Measurements from ENCODE around the gene ROBO1. TPM values are rescaled to one million over a fixed set of nuclear protein-coding genes. Genes with fewer than 3 reads are reported as not detected.

Gene ROBO1
- total RNA-seq, 4 donors from 2014 or later = 25.0 to 42.6 (median 35.7) TPM

DNA sequence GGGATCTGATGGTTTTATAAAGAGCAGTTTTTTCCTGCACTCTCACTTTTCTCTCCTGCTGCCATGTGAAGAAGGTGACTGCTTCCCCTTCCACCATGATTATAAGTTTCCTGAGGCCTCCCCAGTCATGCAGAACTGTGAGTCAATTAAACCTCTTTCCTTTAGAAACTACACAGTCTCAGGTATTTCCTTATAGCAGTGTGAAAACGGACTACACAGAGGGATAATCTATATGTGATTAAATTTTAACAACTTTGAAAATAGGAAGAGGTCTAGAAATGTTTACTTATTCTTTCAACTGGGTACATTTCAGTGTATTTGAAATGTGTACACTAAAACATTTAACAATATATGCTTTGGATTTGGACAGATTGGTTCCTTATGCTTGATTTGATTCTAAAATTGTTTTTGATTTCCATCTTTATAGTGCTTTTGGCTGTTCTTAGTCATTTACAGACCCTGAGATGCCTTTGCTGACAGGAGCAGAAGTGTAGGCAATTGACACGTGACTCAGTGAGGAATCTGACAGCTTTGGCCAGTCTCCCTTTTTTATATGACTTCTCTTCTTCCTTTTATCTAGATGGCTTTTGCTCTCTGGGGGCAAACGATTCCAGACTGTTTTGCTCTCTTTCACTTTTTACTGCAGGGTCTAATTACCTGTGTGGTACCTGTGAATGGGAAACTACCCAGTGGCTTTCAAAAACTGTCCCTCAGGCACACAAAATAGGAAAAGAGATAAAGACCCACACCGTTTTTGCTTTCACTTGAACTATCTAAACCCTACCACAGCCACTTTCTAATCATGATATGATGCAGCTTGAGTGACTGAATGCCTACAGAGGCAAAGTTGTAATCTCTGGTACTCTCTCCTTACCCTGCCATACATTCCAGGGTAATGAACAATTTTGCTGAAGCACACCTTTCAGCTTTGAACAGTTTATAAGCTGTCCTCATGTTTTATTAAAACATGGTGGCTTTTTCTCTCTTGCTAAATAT lies 422.6 kb downstream of the ROBO1 start:
- no peak for DNase-seq
- Histone ChIP-seq H3K4me1 (peaks cover 0 to 9% (median 2%) of the 10 kb centered on the region in 3 donors), H3K27ac (no peak overlapping the region), H3K27me3 (no peaks in the 10 kb centered on the region), H3K36me3 (no peaks in the 10 kb centered on the region), H3K9me3 (no peaks in the 10 kb centered on the region), H3K4me3 (no peak overlapping the region)
- 43 to 50% methylated on average over 4 of the region's 4 CpGs for WGBS, 2 donors
- intact Hi-C loops (cut with DNase I) = no loop called here
- TF ChIP-seq CTCF (IDR thresholded peaks at IDR 0.05) (no peak), POLR2A (IDR thresholded peaks at IDR 0.05) (no peak)

DNA sequence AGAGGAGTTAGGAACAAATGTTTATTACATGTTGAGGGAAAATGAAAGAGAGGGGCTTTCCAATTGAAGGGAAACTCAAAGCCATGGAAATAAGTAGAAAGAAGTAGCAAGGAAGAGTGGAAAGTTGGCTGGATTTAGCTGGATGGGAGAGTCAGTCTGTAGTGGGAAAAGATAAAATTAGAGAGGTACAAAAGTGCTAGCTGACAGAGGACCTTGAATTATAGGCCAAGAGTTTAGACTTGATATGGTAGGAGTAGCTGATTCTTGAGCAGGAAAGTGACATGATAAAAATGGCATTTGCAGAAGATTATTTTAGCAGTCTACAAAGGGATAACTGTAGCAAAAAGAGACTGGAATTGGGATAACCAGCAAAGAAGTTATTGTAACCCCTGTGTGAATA lies 425.8 kb downstream of the ROBO1 start:
- H3K4me3 ChIP-seq = no peak overlapping the region
- no peaks in the 10 kb centered on the region for H3K27me3 ChIP-seq
- H3K9me3 ChIP-seq = no peaks in the 10 kb centered on the region
- DNase-seq = no peak
- peaks cover 0 to 14% (median 3%) of the 10 kb centered on the region in 3 donors for H3K4me1 ChIP-seq
- TF ChIP-seq CTCF (IDR thresholded peaks at IDR 0.05) (no peak), POLR2A (IDR thresholded peaks at IDR 0.05) (no peak)
- no peak overlapping the region for H3K27ac ChIP-seq
- intact Hi-C loops (cut with DNase I) = no loop called here
- H3K36me3 ChIP-seq = no peaks in the 10 kb centered on the region

DNA sequence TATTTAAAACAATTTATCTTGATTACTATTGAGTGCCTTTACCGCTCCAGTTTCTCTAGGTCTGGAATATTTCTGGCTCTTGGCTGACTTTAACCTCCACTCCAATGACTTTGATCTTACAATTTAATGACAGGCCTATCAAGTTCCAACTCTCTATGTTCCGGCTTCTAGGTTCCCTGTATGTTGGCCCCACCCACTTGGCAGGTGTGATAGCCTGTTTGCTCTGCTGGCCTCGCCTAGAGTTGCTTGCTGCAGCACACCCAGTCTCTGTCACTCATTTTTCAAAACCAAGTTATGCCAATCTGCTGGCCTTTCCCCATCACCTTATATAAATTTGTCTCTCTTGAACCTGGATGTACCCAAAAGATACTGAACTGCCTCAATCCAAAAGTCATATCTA lies 428.0 kb downstream of the ROBO1 start:
- intact Hi-C loops (cut with DNase I) = no loop called here
- no peak for DNase-seq
- Histone ChIP-seq H3K27ac (peak overlapping the region in 3 of 4 donors; percentile 26 to 66 (median 47)), H3K36me3 (no peaks in the 10 kb centered on the region), H3K4me1 (peaks cover 0 to 14% (median 3%) of the 10 kb centered on the region in 3 donors), H3K4me3 (no peak overlapping the region), H3K27me3 (no peaks in the 10 kb centered on the region), H3K9me3 (no peaks in the 10 kb centered on the region)
- 30 to 58% methylated on average over 3 of the region's 3 CpGs for WGBS, 2 donors
- TF ChIP-seq CTCF (IDR thresholded peaks at IDR 0.05) (no peak), POLR2A (IDR thresholded peaks at IDR 0.05) (no peak)

DNA sequence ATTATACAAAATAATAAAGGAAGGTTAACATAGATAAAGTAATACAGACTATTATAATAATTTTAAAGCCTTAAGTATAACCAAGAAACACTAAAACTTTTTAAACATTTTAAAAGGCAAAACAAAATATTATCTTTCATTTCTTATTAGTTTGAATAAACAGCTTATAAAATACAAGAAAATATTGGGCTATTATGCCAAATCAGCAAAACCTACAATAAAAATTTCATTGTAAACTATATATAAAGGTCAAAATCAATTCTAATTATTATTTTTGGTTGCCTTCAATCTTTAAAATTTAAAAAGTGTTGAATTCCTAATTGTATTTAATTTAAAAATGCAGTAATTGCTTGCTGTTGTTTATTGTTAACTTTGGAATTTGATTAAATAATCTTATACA lies 430.0 kb downstream of the ROBO1 start:
- Histone ChIP-seq H3K27me3 (no peaks in the 10 kb centered on the region), H3K4me1 (peaks cover 0 to 14% (median 3%) of the 10 kb centered on the region in 3 donors), H3K27ac (no peak overlapping the region), H3K36me3 (no peaks in the 10 kb centered on the region), H3K4me3 (no peak overlapping the region), H3K9me3 (no peaks in the 10 kb centered on the region)
- TF ChIP-seq POLR2A (IDR thresholded peaks at IDR 0.05) = no peak
- TF ChIP-seq CTCF (IDR thresholded peaks at IDR 0.05) = no peak
- intact Hi-C loops (cut with DNase I) = no loop called here
- DNase-seq = no peak

- DNase-seq = no peak
- TF ChIP-seq CTCF (IDR thresholded peaks at IDR 0.05) = no peak
- TF ChIP-seq POLR2A (IDR thresholded peaks at IDR 0.05) = no peak
- Histone ChIP-seq H3K4me1 (peaks cover 0 to 8% (median 0%) of the 10 kb centered on the region in 3 donors), H3K36me3 (no peaks in the 10 kb centered on the region), H3K27me3 (no peaks in the 10 kb centered on the region), H3K4me3 (no peak overlapping the region), H3K27ac (no peak overlapping the region), H3K9me3 (no peaks in the 10 kb centered on the region)
- intact Hi-C loops (cut with DNase I) = no loop called here
- WGBS, 2 donors = 51 to 67% methylated on average over 2 of the region's 2 CpGs
These were observed 438.6 kb downstream of the ROBO1 start for GRCh38 chr3:79329154-79329553.
